Measurements from ENCODE around the gene ZIK1.

ZIK1 gene

GRCh38 chr19:57633832-57634131 is 49.8 kb downstream of the ZIK1 start:
- DNase-seq (ENCODE audit: low spot score) = no peak
- no peak for TF ChIP-seq CTCF (IDR thresholded peaks at IDR 0.05; ENCODE audit: extremely low read depth, missing control alignments)

GRCh38 chr19:57637379-57637778 is 53.4 kb downstream of the ZIK1 start:
- DNase-seq (ENCODE audit: low spot score) = no peak
- no peak for TF ChIP-seq CTCF (IDR thresholded peaks at IDR 0.05; ENCODE audit: extremely low read depth, missing control alignments)

- no peak for TF ChIP-seq CTCF (IDR thresholded peaks at IDR 0.05; ENCODE audit: extremely low read depth, missing control alignments)
- DNase-seq (ENCODE audit: low spot score) = no peak
Observed at GRCh38 chr19:57641715-57642234, 57.8 kb downstream of the ZIK1 start.

GRCh38 chr19:57642396-57643046 is 58.6 kb downstream of the ZIK1 start:
- no peak for DNase-seq (ENCODE audit: low spot score)
- TF ChIP-seq CTCF (IDR thresholded peaks at IDR 0.05; ENCODE audit: extremely low read depth, missing control alignments) = no peak
